ENCODE data around the gene ZNF385D.
"Not testable (repeated sequence)": the region's sequence is repeated elsewhere in the genome, so short reads cannot be mapped to it uniquely, and the experiment has no call there.

The ZNF385D gene

DNA sequence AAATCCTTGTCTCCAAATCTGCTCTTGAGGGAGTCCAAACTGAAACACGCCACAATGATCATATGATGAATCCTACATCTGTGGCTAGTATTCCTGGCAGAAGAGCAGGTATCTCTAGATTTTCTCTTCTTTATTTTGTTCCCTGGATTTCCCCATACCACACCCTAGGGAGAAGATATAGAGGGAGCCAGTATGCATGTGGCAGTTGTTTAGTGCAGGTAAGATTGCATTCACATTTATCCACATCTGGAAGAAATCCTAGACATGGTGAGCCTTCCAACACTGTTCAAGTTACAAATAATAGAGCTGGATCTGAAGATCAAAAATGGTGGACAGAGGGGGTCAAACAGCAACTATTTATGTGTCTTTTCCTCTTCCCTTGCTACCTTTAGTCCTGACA lies 316.7 kb downstream of the ZNF385D start:
- DNase-seq, result no peak

DNA sequence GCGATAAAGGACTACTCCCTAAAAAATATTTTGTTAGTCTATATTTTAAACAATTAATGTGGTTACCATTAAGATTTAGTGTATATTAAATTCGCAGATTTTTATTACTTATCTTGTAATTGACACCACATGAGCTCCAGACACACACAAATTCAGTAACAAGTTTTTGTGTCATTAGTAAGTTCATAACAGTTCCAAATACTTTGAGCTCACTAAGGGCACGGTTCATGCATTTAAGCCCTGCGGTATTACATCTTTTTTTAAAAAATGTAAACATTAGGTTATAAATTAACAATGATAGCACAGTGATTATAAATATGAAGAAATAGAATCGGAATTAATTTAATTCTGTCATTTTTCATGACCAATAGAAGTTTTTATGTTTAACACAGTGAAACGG lies 317.3 kb downstream of the ZNF385D start:
- DNase-seq, result no peak

DNA sequence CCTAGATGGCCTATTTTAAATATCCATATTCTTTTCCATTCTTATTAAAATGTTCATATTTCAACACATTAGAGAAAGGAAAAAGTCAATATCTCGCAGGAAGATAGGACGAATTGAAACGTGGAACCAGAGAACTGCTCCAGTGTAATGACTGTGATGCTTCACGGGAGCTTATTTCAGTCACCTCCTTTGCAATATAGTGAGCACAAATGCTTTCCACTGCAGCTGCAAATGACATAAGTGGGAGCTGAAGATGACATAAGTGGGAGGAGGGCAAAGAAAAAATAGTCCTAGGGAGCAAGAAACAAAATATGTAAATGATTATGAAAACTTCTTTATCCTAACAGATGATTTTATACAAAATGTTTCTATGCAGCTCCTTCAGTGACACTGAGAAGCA lies 324.1 kb downstream of the ZNF385D start:
- no peak for DNase-seq

DNA sequence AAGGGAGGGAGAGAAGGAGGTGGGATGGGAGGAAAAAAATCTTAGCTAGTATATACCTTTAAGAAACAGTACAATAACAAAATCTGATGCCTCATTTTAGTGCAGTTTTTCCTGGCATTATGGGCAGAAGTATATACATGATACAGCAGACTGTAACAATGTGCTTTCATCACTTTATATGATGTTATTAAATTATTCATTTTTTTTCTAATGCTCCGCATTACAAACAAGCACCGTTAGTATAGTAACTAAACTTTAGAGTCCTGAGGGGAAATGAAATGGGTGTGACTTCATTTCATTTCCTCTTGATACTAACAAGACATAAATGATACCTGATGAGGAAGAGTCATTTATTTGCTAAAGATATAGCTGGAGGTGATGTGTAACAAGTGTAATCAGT lies 325.3 kb downstream of the ZNF385D start:
- DNase-seq, result no peak

DNA sequence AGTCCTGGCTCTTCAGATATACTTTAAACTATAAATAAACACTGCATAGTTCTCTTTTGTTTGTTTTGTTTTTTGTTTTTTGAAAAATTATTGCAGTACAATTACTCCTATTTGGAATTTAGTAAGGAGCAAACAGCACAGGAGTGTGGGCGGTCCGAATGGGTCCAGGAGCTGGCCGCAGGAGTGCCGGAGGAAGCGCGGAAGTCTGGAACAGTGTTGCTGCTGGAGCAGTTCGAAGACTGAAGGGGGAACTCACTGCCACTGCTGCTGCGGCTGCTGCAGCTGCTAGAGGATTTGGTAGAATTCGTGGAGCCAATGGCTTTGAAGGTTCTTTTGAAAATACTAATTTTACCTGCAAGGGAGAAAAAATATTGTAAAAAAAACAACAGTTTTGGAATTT lies 329.9 kb downstream of the ZNF385D start:
- no peak for DNase-seq

DNA sequence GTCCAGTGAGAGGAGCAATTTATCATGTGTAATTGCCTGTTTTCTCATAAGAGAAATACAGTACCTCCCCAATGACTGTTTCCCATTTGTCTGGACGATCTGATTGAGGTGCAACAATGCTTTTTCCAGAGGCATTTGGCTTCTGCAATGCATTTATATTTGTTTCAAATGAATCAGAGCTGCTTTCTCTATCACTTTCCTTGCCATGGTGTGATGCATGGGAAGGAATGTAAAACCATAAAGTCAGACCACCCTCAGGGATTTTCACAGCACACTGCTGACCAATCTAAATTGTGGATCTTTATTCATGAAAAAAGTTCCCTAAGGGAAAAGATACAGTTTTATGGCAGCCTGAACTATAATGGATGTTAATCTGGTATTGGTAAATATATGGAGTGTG lies 333.0 kb downstream of the ZNF385D start:
- DNase-seq, result no peak

DNA sequence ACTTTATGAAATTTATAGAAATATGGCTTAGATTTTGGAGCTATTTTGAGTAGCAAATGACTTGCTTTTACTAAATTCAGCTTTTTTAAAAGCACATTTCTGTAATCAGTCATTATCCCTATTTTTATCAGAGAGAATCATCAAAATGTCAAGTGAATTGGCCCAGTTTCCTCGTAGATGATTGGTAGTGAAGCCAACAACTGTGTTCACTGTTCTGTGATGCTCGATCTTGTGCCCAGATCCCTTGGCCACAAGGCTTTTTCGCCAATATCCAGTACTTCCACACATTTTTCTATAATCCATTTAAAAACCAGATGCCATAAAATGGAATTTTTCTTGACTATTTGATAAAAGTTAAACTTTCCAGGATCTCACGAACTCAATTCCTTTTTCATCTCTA lies 336.5 kb downstream of the ZNF385D start:
- no peak for DNase-seq

DNA sequence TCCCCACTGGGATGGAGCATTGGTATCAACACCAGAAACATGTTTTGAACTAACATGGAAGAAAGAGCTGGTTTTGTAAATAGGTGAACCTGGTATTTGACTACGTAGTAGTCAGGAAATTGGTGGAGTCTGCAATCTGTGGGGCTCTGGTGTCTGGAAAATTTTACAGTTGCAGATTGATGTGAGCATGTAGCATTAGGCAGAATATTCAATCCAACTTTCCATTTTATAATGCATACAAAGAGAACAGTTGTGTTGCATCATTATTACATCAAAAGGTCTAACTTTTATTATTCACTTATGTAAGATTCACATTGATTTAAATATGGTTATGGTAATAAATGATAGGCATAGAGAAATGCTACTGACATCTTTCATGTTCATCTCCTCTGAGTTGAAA lies 340.0 kb downstream of the ZNF385D start:
- DNase-seq, result no peak

DNA sequence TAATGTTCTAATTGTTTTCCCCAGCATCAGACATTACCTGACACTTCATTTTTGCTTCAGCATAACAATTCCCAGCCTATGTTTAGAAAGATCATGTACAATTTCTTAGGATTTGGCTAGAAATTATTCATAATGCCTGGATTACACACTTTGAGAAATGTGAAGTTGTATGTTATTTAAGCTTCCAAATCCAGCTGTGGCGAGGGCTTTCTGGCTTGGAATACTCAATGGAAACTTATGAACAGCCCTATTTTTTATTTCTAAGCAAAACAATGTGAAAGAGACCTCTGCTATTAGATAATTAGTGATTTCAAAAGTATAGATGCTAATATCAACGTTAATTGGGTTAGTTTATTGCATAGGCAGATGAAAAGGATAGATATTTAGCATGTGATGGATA lies 341.6 kb downstream of the ZNF385D start:
- DNase-seq, result no peak

DNA sequence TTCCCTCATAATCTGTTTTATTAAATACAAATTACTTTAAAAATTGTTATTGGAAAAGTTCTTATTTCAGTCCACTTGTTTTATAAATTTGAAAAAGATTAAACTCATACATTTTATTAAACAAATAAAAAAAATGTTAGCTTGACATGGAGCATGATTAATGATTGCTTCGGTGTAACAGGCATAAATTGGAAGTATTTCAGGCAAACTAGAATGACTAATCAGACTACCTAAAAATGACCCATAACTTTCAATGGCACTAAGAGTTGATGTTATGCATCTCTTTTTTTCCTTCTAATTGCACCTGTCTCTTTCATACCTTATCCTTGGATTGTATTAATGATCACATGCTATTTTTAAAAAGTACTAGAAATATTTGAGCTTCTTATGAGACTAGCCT lies 343.3 kb downstream of the ZNF385D start:
- DNase-seq, result no peak

DNA sequence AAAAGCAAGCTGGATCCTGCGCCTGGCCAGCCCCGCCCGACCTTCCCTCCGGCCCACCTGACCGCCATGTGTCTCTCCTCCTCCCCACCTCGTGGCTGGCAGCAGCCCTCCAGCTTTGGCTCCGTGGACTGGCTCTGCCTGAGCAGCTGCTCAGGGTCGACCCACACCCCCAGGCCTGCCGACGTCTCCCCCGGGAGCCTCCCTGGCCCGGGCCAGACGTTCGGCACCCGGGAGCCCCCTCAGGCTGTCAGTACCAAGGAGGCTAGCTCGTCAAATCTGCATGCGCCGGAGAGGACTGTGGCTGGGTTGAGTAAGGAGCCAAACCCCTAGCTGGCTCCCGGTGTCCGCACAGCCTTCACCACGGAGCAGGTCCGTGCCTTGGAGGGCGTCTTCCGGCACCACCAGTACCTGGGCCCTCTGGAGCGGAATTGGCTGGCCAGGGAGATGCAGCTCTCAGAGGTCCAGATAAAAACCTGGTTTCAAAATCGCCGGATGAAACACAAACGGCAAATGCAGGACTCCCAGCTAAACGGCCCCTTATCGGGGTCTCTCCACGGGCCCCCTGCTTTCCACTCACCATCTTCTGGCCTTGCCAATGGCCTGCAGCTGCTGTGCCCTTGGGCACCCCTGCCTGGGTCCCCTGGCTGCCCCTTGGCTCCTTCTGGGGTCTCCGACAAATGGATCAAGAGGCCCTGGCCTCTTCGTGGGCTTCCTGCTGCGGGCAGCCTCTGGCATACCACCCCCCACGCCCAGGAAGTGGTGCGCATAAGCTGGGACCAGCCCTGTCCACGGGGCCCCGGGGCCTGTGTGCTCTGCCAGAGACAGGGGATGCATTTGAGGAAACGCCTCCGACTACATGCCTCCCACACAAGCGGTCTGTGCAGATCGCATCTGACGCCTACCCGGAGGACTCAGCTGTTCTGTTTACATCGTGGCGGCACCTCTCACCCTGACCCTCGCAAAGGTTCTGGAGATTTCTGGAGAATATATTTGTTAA lies 345.0 kb downstream of the ZNF385D start:
- no peak for DNase-seq

DNA sequence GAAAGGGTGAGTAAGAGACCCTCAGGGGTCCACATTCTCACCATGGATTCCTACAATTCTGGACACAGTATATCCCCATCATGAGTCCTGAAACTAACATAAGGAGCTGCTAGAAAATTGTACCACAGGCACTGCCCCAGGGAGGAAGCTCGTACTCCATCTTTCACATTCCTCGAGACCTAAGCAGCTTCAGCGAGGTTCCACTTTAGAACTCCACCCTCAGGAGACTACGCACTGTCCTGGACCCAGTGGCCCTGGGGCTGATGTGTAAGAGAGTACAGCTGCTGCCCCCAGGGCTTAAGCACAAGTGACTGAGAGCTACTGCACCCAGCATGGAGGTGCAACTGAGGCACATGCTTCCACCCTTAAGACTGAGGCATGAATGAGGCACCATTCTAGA lies 352.5 kb downstream of the ZNF385D start:
- no peak for DNase-seq

DNA sequence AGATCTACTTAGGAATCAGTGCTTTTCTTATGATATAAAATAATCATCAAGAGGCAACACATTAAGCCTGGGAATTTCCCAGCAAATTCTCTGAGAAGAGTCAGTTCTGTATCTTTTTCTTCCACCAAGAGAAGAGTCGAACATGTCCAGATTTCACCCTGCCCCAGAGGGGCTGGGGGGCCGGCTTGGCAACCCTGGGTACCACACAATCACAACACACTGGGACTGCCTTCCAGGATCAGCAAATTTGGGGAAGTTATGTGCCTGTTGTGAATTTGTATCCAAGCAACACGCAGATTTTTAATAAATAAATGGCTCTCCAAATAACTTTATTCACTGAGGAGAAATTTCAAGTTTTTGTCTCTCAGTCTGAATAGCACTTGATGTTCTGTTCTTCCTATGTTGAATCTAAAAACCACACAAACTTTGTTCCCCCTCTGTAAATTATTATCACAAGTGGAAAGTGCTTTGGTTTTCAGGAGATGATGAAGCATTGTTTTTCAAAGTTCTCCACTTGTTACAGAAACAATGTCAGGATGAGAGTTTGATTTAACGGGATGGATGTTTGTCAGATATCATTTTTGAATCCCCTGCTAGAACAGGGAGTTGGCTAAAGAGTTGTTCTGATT lies 357.2 kb downstream of the ZNF385D start:
- no peak for DNase-seq

DNA sequence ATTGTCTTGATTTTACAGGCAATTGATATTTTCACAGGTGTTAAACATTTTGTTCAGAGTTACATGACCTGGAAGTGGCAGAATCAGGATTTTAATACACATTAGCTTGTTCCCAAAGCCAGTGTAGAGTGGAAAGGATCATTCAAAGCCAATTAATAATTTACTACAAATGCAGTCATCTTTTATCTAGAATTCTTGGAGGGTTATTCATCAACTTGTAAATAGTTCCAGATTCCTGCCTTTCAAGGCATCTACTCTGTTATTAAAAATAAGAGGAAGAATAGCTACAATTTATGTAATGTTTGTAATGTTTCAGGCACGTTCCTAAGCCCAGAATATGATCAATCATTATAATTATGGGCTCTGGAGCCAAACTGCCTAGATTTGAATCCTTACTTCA lies 358.5 kb downstream of the ZNF385D start:
- no peak for DNase-seq

DNA sequence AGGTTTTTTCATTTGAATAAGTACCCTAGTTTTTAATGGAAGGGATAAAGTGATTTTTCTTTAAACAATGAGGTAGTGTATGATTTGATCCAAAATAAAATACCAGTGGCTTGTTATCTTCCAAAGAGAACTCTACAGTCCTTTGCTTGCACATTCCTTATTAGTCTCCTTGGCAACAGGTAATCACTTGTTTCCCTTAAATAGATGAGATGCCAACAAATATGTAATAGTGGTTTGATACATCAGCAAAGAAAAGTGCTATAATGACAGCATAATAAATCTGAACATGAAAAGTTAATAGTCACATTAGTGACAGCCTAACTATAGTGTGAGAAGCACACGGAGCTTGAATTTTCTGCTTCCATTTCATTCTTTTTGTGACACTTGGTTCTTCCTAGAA lies 360.2 kb downstream of the ZNF385D start:
- no peak for DNase-seq

DNA sequence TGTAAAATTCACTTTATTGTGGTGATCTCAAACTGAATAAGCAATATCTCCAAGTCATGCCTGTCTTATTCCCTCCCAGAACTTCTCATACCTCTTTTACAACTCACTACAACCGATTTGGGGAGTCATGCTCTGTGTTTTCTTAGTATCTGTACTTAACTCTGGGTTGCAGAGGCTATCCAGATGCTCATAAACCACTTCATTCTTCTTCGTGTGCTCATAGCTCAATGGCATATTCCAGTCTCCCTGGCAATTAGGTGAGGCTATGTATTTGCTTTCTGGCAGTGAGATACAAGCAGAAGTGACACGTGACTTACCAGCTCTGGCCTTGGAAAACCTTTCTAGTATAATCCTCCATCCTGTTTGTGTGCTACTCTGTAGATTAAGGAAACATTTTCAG lies 360.9 kb downstream of the ZNF385D start:
- peak in 1 of 2 experiments; percentile 17 for DNase-seq

DNA sequence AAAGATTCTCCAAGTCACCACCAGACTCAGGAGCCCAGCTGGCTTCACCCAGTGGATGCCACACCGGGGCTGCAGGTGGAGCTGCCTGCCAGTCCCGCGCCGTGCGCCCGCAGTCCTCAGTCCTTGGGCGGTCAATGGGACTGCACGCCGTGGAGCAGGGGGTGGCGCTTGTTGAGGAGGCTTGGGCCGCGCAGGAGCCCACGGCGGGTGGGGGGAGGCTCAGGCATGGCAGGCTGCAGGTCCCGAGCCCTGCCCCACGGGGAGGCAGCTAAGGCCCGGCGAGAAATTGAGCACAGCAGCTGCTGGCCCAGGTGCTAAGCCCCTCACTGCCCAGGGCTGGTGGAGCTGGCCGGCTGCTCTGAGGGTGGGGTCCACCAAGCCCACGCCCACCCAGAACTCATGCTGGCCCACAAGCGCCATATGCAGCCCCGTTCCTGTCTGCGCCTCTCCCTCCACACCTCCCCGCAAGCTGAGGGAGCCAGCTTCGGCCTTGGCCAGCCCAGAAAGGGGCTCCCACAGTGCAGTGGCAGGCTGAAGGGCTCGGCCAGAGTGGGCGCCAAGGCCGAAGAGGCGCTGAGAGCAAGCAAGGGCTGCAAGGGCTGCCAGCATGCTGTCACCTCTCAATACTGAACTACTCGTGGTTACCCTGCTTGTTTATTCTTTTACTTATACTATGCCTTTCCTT lies 363.7 kb downstream of the ZNF385D start:
- DNase-seq, result not testable (repeated sequence)

DNA sequence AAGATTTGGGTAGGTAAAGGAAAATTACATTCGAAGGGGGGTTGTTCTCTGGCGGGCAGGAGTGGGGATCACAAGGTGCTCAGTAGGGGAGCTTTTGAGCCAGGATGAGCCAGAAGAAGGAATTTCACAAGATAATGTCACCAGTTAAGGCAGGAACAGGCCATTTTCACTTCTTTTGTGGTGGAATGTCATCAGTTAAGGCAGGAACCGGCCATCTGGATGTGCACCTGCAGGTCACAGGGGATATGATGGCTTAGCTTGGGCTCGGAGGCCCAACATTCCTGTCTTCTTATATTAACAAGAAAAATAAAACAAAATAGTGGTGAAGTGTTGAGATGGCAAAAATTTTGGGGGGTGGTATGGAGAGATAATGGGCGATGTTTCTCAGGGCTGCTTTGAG lies 373.0 kb downstream of the ZNF385D start:
- DNase-seq, result not testable (repeated sequence)

DNA sequence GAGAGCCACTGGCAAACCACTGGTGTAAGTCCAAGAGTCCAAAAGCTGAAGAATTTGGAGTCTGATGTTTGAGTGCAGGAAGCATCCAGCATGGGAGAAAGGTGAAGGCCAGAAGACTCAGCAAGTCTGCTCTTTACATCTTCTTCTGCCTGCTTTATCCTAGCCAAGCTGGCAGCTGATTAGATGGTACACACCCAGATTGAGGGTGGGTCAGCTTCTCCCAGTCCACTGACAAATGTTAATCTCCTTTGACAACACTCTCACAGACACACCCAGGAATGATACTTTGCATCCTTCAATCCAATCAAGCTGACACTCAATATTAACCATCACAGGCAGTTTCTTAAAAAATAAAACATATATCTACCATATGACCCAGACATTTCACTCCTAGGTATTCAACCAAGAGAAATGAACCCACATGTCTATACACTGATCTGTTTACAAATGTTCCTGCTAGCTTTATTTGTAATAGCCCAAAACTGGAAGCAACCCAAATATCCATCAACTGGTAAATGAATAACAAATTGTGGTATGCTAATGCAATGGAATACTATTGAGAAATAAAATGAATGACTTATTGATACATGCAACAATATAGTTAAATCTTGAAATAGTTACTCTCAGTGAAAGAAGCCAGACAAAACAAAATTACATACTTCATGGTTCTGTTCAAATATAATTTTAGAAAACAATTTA lies 373.8 kb downstream of the ZNF385D start:
- DNase-seq, result no peak

DNA sequence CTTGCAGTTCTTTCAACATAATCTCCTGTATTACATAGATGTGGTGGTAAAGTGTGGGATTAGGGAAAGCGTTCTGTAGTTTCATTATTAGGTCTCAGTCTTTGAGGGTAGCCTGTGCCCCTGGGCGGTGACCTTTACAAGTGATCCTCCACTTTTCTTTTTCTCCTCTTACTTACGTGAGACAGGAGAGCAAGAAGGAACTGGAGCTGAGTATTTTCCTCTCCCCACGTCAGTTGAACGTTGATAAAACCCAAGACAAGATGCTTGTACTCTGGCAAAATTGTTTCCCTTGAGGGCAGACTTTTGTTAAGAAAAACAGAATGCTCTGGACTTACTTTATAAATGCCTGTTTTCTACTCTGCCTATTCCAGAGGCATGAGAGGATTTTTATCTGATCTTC lies 378.7 kb downstream of the ZNF385D start:
- DNase-seq, result no peak

Measured in NCI-H524 (cell line).